BJ (cell line): ENCODE data around the gene PIP4P1. TPM values are rescaled to one million over a fixed set of nuclear protein-coding genes. Genes with fewer than 3 reads are reported as not detected.

Experiments
- CTCF ChIA-PET: fragments of 350-600 bp; formaldehyde crosslinking; extraction: SDS; loops from one replicate; lab custom pipeline; 2021; ENCODE audit warnings: antibody characterized with exemption, inconsistent platforms; lab: Yijun Ruan, JAX
- POLR2A ChIA-PET: fragments of 300-600 bp; sonication (Branson Sonifier 250); formaldehyde crosslinking; extraction: SDS; loops from one replicate; lab custom pipeline; 2021; ENCODE audit warnings: antibody characterized with exemption; lab: Charles Lee
- DNase-seq: peaks from one replicate; pipeline ENCODE4 v3.0.0-alpha.2; 2011; ENCODE audit warnings: low read depth
- H3K27me3 ChIP-seq: 2 replicates; pipeline ENCODE4 v1.6.0; 2011; ENCODE audit warnings: low read length; ENCODE audit not compliant: control insufficient read depth, insufficient read depth
- H3K36me3 ChIP-seq: 2 replicates; pipeline ENCODE4 v1.5.1; 2011; ENCODE audit warnings: low read length; ENCODE audit not compliant: control insufficient read depth, insufficient read depth
- H3K4me3 ChIP-seq: 2 replicates; pipeline ENCODE4 v1.5.1; 2011; ENCODE audit warnings: low read depth, mild to moderate bottlenecking, control low read depth, low read length
- CTCF ChIP-seq: IDR thresholded peaks from 2 replicates; pipeline ENCODE4 v1.5.1; 2011; ENCODE audit warnings: low read depth, mild to moderate bottlenecking, control low read depth, inconsistent platforms, low read length, moderate library complexity; ENCODE audit not compliant: insufficient read depth
- polyA plus RNA-seq: library from polyadenylated mRNA; depleted of rRNA; stranded (reverse); fragments of >200 nt; gene quantifications from 2 replicates; pipeline ENCODE4 v1.2.3, GENCODE V29; 2011

The PIP4P1 gene
- polyA plus RNA-seq, 1 experiment: 38.3 TPM

DNA sequence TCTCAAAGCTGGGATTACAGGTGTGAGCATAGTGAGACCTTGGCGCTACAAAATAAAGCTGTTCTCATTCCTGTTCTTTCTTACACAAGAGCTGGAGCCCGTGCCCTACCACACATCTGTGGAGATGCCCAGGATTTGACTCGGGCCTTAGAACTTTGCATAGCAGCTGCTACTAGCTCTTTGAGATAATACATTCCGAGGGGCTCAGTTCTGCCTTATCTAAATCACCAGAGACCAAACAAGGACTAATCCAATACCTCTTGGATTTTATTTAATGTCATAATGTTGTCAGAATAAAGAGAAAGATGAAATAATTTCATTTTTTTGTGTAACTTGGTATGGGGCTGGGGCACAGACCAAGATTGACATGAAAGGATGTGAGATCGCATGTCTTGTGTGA is 15.5 kb upstream of the PIP4P1 start:
- H3K27me3 ChIP-seq: no peaks in the 10 kb centered on the region
- DNase-seq: no peak
- ChIA-PET CTCF (no interaction called here), POLR2A (no interaction called here)
- H3K36me3 ChIP-seq: peaks cover 2% of the 10 kb centered on the region; the same call in 1 of the 2 replicates
- H3K4me3 ChIP-seq: no peak overlapping the region
- TF ChIP-seq CTCF: no peak

DNA sequence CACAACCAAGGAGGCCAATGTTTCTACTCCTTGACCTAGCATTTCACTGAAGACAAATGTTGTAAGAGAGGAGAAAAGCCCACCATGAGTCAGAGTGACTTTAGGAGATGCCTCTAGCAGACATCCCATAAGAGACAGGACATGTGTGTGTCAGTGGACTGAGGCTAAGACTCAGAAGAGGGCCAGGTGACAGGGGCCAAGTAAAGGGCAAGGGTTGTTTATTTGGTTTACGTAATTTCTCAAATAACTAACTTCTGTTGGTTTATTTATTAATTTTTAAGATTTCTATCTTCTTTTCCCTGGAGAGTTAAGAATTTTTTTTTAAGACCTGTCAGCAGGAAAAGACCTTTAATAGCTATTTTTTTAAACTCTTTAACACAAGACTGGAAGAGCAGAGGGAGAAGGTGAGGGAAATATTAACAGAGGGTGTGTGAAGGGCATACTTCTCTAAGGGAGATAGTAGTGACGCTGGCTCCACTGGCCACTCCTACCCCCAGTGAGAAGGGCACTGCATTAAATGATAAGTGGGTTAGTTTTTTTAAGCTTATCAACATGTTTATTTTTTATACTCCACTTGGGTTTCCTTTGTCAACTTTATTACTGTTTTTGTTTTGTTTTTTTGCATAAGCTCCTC is 11.4 kb upstream of the PIP4P1 start:
- H3K36me3 ChIP-seq: peaks cover 2% of the 10 kb centered on the region; the same call in 1 of the 2 replicates
- no peak for TF ChIP-seq CTCF
- ChIA-PET CTCF (interaction anchor here (1.0 kb wide), 1 partner anchor 10 kb away, joined by 3 read pairs; no protein-coding TSS in a partner anchor), POLR2A (no interaction called here)
- no peak overlapping the region for H3K4me3 ChIP-seq
- no peaks in the 10 kb centered on the region for H3K27me3 ChIP-seq
- no peak for DNase-seq

GRCh38 chr14:20470603-20470901 is 9.3 kb upstream of the PIP4P1 start:
- Histone ChIP-seq H3K4me3 (peak overlapping the region; percentile 70), H3K27me3 (no peaks in the 10 kb centered on the region), H3K36me3 (peaks cover 2% of the 10 kb centered on the region; the same call in 1 of the 2 replicates)
- DNase-seq: no peak
- ChIA-PET POLR2A (interaction anchor here (1.1 kb wide), 1 partner anchor 127 kb away, joined by 3 read pairs; the partner anchor contains the start of gene PARP2), CTCF (interaction anchor here (1.0 kb wide), 1 partner anchor 50 kb away, joined by 3 read pairs; no protein-coding TSS in a partner anchor)
- TF ChIP-seq CTCF: no peak

- POLR2A ChIA-PET: interaction anchor here (0.7 to 1.1 kb wide), 3 partner anchors 9 to 127 kb away, joined by 3 to 5 read pairs (median 3); partner anchors contain the start of genes PARP2 and PIP4P1
- H3K27me3 ChIP-seq: no peaks in the 10 kb centered on the region
- H3K4me3 ChIP-seq: peak overlapping the region; percentile 70
- no peak for TF ChIP-seq CTCF
- peaks cover under 1% of the 10 kb centered on the region; the same call in 1 of the 2 replicates for H3K36me3 ChIP-seq
- CTCF ChIA-PET: interaction anchor here (0.7 to 1.0 kb wide), 3 partner anchors 49 to 221 kb away, joined by 3 read pairs; no protein-coding TSS in a partner anchor
- no peak for DNase-seq
Observed at GRCh38 chr14:20469890-20470602, 8.8 kb upstream of the PIP4P1 start.
